ENCODE data around the gene PCNT.
"Not testable (repeated sequence)": the region's sequence is repeated elsewhere in the genome, so short reads cannot be mapped to it uniquely, and the experiment has no call there.

PCNT gene

DNA sequence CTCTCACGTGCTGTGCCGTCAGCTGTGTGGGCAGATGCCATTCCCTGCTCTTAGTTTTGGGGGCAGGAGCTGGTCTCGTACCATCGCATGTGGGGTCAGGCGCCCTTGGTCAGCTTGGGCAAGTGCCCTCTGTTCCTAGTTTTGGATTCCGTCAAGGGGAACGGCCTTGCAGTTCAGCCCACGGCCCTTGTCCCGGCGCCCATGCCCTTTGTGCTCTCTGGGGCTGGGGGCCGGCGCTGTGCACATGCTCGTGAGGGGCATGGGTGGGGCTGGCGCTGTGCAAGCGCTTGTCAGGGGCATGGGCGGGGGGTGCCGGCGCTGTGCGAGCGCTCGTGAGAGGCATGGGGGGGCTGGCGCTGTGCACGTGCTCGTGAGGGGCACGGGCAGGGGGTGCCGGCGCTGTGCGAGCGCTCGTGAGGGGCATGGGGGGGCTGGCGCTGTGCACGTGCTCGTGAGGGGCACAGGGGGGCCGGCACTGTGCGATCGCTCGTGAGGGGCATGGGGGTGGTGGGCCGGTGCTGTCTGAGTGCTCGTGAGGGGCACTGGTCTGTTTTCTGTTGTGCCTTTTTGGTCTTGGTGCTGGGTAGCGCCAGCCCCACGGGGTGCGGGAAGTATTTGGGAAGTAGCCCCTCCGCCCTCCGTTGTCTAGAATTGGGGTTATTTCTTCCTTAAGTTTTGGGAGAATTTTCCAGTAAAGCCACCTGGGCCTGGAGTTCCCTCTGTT, 105.2 kb downstream of the PCNT start:
- DNase-seq = no peak

GRCh38 chr21:46429754-46430681, 106.1 kb downstream of the PCNT start:
- no peak for DNase-seq

- DNase-seq = no peak
These were observed 107.5 kb downstream of the PCNT start for GRCh38 chr21:46431448-46431847.

DNA sequence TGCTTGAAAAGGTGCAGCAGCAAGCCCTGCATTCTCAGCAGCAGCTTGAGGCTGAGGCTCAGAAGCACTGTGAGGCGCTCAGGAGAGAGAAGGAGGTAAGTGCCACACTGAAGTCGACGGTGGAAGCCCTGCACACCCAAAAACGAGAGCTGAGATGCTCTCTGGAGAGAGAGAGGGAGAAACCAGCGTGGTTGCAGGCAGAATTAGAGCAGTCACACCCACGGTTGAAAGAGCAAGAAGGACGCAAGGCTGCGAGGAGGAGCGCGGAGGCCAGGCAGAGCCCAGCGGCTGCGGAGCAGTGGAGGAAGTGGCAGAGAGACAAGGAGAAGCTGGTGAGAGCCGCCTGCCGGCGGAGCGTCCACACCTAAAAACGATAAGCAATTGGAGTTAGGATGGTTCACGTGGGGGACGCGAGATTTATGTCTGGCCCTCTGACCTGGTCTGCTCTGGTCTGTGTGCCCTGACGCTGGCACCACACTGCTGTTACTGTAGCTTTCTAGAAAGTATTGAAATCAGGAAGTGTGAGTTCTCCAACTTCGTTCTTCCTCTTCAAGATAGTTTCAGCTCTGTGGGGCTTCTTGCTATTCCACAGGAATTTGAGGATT, 108.0 kb downstream of the PCNT start:
- DNase-seq = peak; percentile 13 to 23

DNA sequence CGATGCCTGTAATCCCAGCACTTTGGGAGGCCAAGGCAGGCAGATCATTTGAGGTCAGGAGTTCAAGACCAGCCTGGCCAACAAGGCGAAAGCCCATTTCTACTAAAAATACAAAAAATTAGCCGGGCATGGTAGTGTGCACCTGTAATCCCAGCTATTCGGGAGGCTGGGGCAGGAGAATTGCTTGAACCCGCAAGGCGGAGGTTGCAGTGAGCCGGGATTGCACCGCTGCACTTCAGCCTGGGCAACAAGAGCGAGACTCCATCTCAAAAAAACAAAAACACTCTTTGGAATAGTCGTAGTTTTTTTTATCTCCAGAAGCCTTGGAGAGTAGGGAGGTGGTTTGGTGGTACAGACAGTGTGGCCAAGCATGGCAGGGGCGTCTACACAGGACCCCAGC, 109.2 kb downstream of the PCNT start:
- not testable (repeated sequence) for DNase-seq

GRCh38 chr21:46434322-46434958, 110.5 kb downstream of the PCNT start:
- DNase-seq = peak in 1 of 2 donors; percentile 38

DNA sequence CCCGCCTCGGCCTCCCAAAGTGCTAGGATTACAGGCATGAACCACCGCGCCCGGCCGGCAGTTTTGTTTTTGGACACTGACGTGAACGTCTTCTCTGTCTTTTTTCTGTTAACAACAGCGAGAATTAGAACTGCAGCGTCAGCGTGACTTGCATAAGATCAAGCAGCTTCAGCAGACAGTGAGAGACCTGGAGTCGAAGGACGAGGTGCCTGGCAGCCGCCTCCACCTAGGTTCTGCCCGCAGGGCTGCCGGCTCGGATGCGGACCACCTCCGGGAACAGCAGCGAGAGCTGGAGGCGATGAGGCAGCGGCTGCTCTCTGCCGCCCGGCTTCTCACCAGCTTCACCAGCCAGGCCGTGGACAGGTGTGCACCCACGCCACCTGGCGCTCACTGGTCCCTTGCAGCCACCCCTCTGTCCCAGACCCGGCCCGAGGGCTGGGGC, 111.9 kb downstream of the PCNT start:
- no peak for DNase-seq

DNA sequence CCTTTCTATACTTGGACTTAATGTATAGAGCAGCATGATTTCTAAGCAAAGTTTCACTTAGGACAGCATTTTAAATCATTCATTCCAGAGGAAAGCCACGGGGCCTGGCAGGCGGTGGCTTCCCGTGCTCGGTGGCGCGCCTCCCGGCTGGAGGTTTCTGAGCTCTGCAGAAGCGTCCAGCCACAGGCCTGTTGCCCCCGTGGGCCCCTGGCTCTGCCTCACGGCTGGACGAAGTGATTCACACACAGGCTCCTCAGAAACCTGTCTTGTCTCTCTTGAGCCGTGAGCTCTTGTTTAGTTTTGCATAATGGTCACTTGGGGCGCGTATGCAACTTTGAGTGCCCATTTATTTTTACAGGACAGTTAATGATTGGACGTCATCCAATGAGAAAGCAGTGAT, 112.7 kb downstream of the PCNT start:
- DNase-seq = no peak

GRCh38 chr21:46437096-46437498, 113.1 kb downstream of the PCNT start:
- DNase-seq = peak in 1 of 2 donors; percentile 7

DNA sequence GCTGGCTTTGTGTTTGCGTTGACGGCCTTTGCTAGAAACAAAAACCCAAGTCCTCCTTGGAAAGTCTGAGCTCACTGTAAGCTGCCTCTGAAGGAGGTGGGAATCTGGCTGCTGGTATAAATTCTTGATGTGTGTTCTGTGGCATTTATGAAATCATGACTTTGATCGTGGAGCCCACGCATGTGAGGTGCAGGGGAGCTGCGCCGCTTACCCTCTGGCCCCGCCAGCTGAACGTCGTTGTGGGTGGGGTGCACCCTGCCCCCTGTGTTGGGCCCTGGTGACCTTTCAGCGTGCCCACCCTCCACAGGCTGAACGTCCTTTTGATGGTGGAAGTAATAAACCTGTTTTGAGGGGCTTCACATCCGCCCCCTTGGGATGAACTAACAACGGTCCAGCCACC, 113.6 kb downstream of the PCNT start:
- no peak for DNase-seq

GRCh38 chr21:46438241-46438640, 114.3 kb downstream of the PCNT start:
- no peak for DNase-seq

- DNase-seq = no peak
These were observed 116.0 kb downstream of the PCNT start for GRCh38 chr21:46439906-46440305.

DNA sequence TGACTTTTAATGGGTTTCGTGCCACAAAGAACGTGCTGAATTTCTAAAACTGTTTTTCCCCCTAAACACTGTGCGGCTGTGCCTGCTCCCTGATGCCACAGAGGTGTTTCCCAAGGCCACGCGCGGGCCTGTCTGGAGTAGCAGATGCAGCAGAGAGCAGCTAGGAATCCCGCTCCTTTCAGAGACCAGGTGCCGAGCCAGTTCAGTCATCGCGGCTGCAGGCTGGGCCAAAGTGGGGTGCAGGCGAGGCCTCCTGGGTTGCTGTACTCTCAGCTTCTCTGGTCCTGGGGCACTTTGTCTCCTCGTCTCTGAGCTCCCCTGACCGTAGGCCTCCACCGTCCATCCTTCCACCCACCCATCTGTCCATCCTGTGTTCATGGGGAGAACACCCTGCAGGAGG, 117.4 kb downstream of the PCNT start:
- DNase-seq = no peak

GRCh38 chr21:46441961-46442498, 118.1 kb downstream of the PCNT start:
- no peak for DNase-seq

DNA sequence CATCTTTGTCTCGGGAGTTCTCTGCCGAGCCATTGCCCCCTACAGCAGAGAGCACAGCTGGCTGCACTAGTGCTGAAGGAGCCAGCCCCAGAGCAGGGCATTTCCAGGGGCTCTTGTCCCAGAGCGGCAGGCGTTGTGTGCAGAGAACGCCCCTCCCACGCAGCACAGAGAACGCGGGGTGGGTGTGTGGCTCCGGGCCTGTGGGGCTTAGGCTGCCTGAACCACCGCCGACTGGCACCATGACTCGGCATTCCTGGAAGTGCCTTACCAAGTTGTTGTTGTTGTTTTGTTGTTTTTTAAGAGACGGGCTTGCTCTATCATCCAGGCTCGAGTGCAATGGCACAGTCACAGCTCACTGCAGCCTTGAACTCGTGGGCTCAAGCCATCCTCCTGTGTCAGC, 119.0 kb downstream of the PCNT start:
- DNase-seq = peak; percentile 7 to 35

GRCh38 chr21:46443910-46444309, 120.0 kb downstream of the PCNT start:
- no peak for DNase-seq

DNA sequence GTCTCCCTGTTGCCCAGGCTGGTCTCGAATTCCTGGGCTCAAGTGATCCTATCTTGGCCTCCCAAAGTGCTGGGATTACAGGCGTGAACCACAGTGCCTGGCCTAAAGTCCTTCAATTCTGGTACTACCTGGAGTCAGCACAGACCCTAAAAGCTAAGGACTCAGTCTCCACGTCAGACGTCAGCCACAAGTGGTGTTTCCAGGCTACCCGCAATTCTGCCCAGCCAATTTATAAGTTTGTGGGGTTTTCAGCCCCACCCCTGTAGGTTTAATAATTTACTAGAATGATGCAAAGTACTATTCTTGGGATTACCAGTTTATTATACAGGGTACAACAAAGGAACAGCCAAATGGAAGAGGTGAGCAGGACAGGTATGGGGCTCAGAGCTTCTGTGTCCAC, 124.2 kb downstream of the PCNT start:
- no peak for DNase-seq

DNA sequence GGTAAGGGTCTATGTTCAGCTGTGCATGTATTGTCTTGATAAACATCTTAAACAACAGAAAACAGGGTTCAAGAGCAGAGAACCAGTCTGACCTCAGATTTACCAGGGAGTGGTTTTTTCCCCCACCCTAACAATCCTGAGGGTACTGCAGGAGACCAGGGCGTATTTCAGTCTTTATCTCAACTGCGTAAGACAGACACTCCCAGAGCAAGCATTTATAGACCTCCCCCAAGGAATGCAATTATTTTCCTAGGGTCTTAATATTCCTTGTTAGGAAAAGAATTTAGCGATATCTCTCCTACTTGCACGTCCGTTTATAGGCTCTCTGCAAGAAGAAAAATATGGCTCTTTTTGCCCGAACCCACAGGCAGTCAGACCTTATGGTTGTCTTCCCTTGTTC, 124.9 kb downstream of the PCNT start:
- DNase-seq = not testable (repeated sequence)

DNA sequence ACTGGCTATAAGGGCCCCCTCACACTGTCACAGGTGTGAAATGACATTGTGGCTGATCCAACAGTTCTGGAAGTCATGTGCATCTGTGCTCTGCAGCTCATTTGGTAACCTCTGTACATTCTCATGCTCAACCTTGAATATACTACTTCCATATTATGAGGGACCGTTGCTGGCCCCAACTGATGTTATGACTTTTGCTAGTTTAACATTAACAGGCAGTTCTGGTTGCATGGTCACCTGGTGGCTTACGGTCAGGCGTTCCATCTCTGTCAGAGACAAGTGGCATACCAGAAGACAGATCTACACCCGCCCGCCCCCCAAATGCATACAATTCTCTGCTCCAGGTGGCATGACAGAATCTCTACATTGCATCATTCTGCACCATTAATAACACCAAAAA, 128.8 kb downstream of the PCNT start:
- no peak for DNase-seq

DNA sequence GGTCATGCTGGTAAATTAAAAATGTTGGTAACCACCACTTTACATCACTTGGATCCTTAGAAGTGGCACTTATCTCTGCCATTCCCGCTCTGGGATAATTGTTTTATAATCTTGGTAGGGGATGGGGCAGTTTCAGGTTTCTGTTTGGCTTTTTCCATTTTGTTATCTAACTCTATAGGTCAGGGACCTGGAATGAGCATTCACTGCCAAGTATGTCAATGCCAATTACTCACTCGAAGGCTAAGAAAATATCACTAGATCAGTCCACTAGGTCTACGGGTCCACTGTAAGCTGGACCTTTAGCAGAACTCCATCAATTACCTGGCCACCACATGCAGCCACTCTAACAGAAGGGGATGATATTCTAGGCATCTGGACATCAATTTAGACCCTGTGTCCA, 130.2 kb downstream of the PCNT start:
- no peak for DNase-seq

DNA sequence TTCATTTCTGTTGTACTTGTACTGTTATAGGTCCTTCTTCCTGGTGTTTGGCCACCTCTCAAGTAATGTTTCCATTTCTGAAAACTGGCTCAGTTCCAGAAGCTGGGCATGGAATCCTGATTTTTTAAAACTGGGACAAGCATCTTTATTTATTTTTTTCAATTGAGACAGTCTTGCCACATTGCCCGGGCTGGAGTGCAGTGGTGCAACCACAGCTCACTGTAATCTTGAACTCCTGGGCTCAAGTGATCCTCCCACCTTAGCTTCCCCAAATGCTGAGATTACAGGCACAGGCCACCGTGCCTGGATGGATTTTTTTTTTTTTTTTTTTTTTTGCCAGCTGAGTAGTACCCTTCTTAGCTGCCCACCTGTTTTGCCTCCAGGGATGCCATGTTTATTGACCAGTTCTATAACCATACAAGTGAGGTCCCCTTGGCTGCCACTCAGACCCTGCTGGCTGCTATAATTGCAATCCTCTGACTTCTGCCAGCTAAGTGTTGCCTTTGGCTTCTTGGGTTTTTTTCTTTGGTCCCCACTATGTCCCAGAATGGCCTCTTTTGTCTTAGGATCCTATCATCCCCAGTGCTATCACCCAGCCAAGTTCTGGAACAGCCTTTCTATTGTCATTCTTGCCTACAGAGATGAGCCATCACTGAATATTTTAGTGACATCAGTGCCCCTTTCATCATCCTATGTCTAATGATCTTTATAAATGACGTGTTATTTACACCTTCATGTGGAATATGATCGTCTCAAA, 130.9 kb downstream of the PCNT start:
- peak; percentile 61 to 82 for DNase-seq

Measured in hippocampal formation (tissue), 2 donors.